BLaER1 treated with 17β-estradiol and CSF1 and Interleukin-3, amounts not matched to agents 10 nM and 100 nM (cell line): ENCODE measurements around the gene SPRY4.
A peak's percentile ranks its signal among the peaks of the same experiment; 100 is the strongest.
"Not testable (repeated sequence)": the region's sequence is repeated elsewhere in the genome, so short reads cannot be mapped to it uniquely, and the experiment has no call there.

Experiments
- H3K27ac ChIP-seq, 11 experiments: shearing (Covaris generic); formaldehyde crosslinking; 2 replicates each; pipeline ENCODE4 v1.8.1; 2022
- H3K27me3 ChIP-seq, 11 experiments: shearing (Covaris generic); formaldehyde crosslinking; 2 replicates each; pipeline ENCODE4 v1.8.1; 2022
- H3K36me3 ChIP-seq, 11 experiments: shearing (Covaris generic); formaldehyde crosslinking; 2 replicates each; pipeline ENCODE4 v1.8.1; 2022
- H3K4me1 ChIP-seq, 10 experiments: shearing (Covaris generic); formaldehyde crosslinking; 2 replicates each; pipeline ENCODE4 v1.8.1; 2022
- H3K4me2 ChIP-seq, 11 experiments: shearing (Covaris generic); formaldehyde crosslinking; 2 replicates each; pipeline ENCODE4 v1.8.1; 2022
- H3K4me3 ChIP-seq, 10 experiments: shearing (Covaris generic); formaldehyde crosslinking; 2 replicates each; pipeline ENCODE4 v1.8.1; 2022
- H3K9ac ChIP-seq, 11 experiments: shearing (Covaris generic); formaldehyde crosslinking; 2 replicates each; pipeline ENCODE4 v1.8.1; 2022
- H3K9me3 ChIP-seq, 11 experiments: shearing (Covaris generic); formaldehyde crosslinking; replicated peaks in 1 of 11; 2 replicates each; pipeline ENCODE4 v1.8.1; 2022
- H4K20me1 ChIP-seq, 11 experiments: shearing (Covaris generic); formaldehyde crosslinking; 2 replicates each; pipeline ENCODE4 v1.8.1; 2022
- Cebpa-rat ChIP-seq, 11 experiments: shearing (Covaris generic); IDR thresholded peaks; 2 replicates each; pipeline ENCODE4 v1.8.1; 2022

Gene SPRY4

DNA sequence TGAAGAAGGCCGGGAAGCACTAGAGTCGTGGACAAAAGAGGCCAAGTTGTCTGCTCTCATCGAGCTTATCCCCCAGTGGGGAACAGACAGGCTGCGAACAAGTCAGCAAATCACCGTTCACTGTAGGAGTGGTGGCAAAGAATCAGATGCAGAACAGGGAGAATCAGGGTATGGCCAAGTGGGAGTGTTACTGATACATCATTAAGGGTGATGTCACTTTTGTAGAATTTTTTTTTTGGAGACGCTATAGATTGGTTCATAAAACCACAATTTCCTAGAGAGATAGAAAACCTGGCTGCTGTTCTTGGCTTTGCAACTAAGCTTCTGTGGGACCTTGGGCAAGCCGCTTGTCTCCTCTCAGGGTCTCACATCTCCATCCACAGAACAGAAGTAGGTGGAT, 21.3 kb downstream of the SPRY4 start:
- Histone ChIP-seq H3K4me1 (peaks cover 8 to 37% (median 20%) of the 10 kb centered on the region in 10 experiments; a peak in 18 of 20 replicates), H4K20me1 (peaks cover 0 to 69% (median 14%) of the 10 kb centered on the region in 11 experiments; a peak in 11 of 22 replicates), H3K27ac (no peak overlapping the region), H3K9me3 (no peaks in the 10 kb centered on the region), H3K4me2 (peak overlapping the region in 9 of 11 experiments; percentile 2 to 67 (median 45); a peak in 16 of 22 replicates), H3K27me3 (no peaks in the 10 kb centered on the region), H3K9ac (no peak overlapping the region), H3K36me3 (peaks cover 0 to 16% (median 15%) of the 10 kb centered on the region in 11 experiments; a peak in 13 of 22 replicates), H3K4me3 (no peak overlapping the region)
- no peak for TF ChIP-seq Cebpa-rat (IDR thresholded peaks at IDR 0.05)

DNA sequence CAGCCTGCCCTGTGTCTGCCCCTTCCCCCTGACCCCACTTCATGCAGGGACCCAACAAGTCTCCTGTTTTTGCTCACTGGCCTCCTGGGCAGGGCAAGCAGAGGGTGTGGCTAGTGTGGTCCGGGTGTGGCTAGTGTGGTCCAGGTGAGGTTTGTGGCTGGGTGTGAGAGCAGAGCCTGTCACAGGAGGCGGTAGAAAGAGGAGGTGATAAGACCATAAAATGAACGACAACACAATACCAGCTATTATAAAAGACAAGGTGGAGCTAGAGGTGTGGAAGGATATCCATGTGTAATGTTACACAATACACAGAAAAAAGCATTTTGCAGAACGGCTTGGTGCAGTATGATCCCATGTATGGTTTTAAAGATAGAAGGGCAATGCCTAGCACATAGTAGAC, 23.3 kb downstream of the SPRY4 start:
- Histone ChIP-seq H4K20me1 (peaks cover 0 to 52% (median 0%) of the 10 kb centered on the region in 11 experiments; a peak in 8 of 22 replicates), H3K9me3 (no peaks in the 10 kb centered on the region), H3K36me3 (no peaks in the 10 kb centered on the region), H3K4me1 (peaks cover 15 to 52% (median 32%) of the 10 kb centered on the region in 10 experiments), H3K4me3 (no peak overlapping the region), H3K9ac (no peak overlapping the region), H3K27me3 (no peaks in the 10 kb centered on the region), H3K4me2 (no peak overlapping the region), H3K27ac (no peak overlapping the region)
- 0 out of 22 replicates have a peak, but pooled peaks of 1 of the 11 experiments have one; percentile 9 for TF ChIP-seq Cebpa-rat (IDR thresholded peaks at IDR 0.05)

DNA sequence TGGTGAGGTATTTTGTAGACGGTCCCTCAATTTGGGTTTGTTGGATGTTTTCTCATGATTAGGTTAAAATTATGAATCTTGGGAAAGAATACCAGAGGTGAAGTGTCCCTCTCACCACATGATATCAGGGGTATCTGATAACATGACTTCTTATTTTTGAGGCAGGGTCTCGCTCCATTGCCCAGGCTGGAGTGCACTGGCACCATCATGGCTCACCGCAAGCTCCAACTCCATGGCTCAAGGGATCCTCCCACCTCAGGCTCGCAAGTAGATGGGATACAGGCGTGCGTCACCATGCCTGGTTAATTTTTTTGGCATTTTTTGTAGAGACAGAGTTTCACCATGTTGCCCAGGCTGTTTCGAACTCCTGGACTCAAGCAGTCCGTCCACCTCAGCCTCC, 24.1 kb downstream of the SPRY4 start:
- no peak overlapping the region for H3K9ac ChIP-seq
- peaks cover 0 to 47% (median 0%) of the 10 kb centered on the region in 11 experiments; a peak in 8 of 22 replicates for H4K20me1 ChIP-seq
- H3K4me2 ChIP-seq = no peak overlapping the region
- H3K4me1 ChIP-seq = peaks cover 24 to 60% (median 40%) of the 10 kb centered on the region in 10 experiments
- H3K4me3 ChIP-seq = no peak overlapping the region
- no peaks in the 10 kb centered on the region for H3K9me3 ChIP-seq
- no peaks in the 10 kb centered on the region for H3K36me3 ChIP-seq
- no peak overlapping the region for H3K27ac ChIP-seq
- TF ChIP-seq Cebpa-rat (IDR thresholded peaks at IDR 0.05) = no peak
- no peaks in the 10 kb centered on the region for H3K27me3 ChIP-seq

DNA sequence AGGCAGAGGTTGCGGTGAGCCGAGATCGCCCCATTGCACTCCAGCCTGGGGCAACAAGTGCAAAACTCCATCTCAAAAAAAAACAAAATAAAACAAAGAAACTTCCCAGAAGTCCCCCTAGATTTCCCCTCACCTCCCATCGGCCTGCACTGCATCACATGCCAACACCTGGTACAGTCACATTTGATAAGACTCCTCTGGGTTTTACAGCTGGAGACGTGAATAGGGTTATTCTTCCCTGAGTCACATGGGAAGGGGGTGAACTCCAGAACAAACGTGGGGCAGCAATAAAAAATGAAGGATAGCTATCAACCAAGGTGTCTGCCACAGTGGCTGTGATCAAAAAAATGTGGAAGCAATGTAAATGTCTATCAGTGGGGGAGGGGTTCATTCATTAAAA, 26.0 kb downstream of the SPRY4 start:
- Histone ChIP-seq H3K4me3 (no peak overlapping the region), H4K20me1 (peaks cover 0 to 31% (median 0%) of the 10 kb centered on the region in 11 experiments; a peak in 5 of 22 replicates), H3K36me3 (no peaks in the 10 kb centered on the region), H3K27me3 (no peaks in the 10 kb centered on the region), H3K27ac (no peak overlapping the region), H3K4me2 (0 out of 22 replicates have a peak overlapping the region, but pooled peaks of 1 of the 11 experiments have one; percentile 6), H3K9ac (no peak overlapping the region), H3K9me3 (no peaks in the 10 kb centered on the region), H3K4me1 (peaks cover 26 to 60% (median 40%) of the 10 kb centered on the region in 10 experiments)
- TF ChIP-seq Cebpa-rat (IDR thresholded peaks at IDR 0.05) = no peak

DNA sequence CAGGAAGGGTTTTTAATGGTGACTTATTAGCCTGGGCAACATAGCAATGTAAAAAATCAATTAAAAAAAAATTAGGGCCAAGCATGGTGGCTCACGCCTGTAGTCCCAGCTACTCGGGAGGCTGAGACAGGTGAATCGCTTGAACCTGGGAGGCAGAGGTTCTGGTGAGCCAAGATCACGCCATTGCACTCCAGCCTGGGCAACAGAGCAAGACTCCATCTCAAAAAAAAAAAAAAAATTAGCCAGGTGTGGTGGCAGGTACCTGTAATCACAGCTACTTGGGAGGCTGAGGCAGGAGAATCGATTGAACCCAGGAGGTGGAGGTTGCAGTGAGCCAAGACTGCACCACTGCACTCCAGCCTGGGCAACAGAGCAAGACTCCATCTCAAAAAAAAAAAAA, 27.0 kb downstream of the SPRY4 start:
- Histone ChIP-seq H3K4me1 (peaks cover 32 to 64% (median 47%) of the 10 kb centered on the region in 10 experiments), H3K4me2 (peak overlapping the region in 7 of 11 experiments; percentile 71 to 91 (median 84); a peak in 11 of 22 replicates), H4K20me1 (peaks cover 0 to 21% (median 0%) of the 10 kb centered on the region in 11 experiments; a peak in 4 of 22 replicates)
- H3K36me3 ChIP-seq, H3K4me3 ChIP-seq, H3K9ac ChIP-seq, H3K27me3 ChIP-seq, H3K9me3 ChIP-seq, H3K27ac ChIP-seq: not testable (repeated sequence)

DNA sequence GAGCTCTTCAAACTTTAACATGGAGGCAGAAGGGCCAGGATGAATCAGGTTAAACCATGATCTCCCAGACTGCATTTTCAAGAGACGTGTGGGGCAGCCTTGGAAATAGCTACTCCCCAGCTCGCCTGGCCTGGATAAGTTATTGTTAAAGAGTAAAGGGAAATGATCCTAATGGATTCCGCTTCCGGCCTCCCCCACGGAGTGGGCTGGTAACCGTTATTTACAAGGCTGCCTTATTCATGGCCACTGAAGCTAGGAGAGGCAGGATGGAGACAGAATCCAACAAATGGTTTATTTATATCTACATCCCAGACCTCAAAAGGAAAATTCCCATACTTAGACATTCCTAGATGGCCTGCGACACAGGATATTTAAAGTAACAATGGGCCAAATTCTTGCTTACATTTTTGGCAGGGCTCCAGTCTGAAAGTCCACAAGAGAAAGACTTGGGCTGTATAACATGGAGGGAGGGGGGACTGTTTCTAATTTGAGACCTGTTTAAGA, 27.9 kb downstream of the SPRY4 start:
- Histone ChIP-seq H3K4me3 (no peak overlapping the region), H3K4me1 (peaks cover 32 to 65% (median 47%) of the 10 kb centered on the region in 10 experiments), H3K9ac (no peak overlapping the region), H3K36me3 (no peaks in the 10 kb centered on the region), H3K27me3 (no peaks in the 10 kb centered on the region), H3K4me2 (peak overlapping the region; percentile 28 to 91 (median 83)), H3K9me3 (no peaks in the 10 kb centered on the region), H4K20me1 (peaks cover 0 to 14% (median 0%) of the 10 kb centered on the region in 11 experiments; a peak in 1 of 22 replicates), H3K27ac (0 out of 22 replicates have a peak overlapping the region, but pooled peaks of 2 of the 11 experiments have one; percentile 52 to 54)
- TF ChIP-seq Cebpa-rat (IDR thresholded peaks at IDR 0.05) = no peak

DNA sequence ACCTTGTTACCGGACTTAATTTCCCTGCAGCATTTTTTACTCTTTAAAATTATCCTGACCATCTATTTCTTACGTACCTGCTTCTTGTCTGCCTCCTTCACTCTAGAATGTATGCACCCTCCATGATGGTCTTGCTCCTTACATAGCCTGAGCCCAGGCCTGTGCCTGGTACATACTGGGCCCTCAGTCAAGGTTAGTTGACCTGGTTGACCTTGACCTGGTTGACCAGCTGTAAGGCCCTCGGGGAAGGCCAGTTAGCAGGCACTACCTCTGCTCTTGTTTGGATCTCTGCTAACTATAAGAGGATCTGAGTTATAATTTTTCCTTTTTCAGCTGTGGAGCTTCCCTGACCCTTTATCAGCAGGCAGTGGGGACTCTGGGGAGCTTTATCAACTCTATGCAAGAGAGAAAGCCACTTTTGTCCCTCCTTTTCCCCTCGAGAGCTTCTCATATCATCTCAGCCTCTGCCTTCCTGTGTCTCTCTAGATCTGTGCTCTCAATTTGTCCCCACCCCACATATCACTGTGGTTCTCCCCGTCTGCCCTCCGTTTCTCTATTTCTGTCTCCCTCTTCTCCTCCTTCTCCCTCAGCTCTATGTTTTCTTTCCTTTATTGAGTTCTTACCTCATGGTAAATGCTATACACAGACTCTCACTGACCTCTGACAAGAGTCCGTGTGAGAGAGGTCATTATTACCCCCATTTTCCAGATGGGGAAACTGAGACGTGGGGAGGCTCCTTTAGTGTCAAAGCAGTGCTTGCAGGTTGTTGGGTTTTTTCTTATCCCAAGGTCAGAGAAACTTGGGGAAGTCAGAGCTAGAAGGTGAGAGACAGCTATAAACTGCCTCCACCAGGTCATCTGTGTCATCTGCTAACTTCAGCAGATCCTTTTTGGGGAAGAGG, 28.6 kb downstream of the SPRY4 start:
- peak overlapping the region in 8 of 11 experiments; percentile 3 to 47 (median 22); a peak in 10 of 22 replicates for H3K9ac ChIP-seq
- no peaks in the 10 kb centered on the region for H3K36me3 ChIP-seq
- H3K4me3 ChIP-seq = peak overlapping the region in 2 of 10 experiments; percentile 5 to 29; a peak in 1 of 20 replicates
- H4K20me1 ChIP-seq = 0 out of 22 replicates have a peak, but pooled peaks cover 0 to 7% (median 0%) of the 10 kb centered on the region in 11 experiments
- no peaks in the 10 kb centered on the region for H3K9me3 ChIP-seq
- no peak for TF ChIP-seq Cebpa-rat (IDR thresholded peaks at IDR 0.05)
- H3K27me3 ChIP-seq = no peaks in the 10 kb centered on the region
- H3K4me2 ChIP-seq = peak overlapping the region; percentile 68 to 91 (median 83)
- H3K4me1 ChIP-seq = peaks cover 32 to 66% (median 47%) of the 10 kb centered on the region in 10 experiments
- H3K27ac ChIP-seq = peak overlapping the region in 8 of 11 experiments; percentile 7 to 54 (median 32); a peak in 12 of 22 replicates

DNA sequence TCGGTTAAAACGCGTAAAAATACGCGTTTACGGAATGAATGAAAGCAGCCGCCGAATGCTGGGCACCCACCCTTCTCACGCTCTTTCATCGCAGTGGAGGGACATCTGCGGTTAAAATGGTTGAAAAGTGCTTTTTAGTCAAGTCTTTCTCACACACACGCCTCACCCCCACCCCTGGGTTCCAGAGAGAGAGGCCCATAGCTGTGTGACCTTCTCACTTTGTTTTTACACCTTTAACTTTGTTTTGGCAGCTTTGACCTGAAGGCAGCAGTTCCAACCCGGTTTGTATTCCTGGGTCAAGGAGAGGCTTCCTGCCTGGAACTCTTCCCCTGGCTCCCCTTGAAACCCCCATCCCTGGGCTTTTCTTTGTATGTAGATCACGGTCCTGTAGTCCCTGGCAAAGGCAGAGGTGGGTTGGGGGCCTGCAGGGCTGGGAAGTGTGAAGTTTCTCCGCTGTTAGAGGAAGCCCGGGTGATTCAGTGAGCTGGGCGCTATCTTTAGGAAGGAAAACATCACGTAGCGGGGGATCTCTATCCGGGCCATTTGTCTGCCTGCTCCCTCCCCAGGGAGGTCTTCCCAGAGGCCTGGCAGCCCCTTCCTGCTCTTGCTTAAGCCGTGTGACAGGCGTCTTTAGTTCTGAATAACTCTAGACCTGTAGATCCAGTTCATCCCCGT, 29.6 kb downstream of the SPRY4 start:
- Histone ChIP-seq H3K4me1 (peaks cover 32 to 76% (median 51%) of the 10 kb centered on the region in 10 experiments), H3K9ac (peak overlapping the region in 8 of 11 experiments; percentile 4 to 47 (median 22); a peak in 10 of 22 replicates), H3K4me2 (peak overlapping the region; percentile 68 to 91 (median 83)), H4K20me1 (0 out of 22 replicates have a peak, but pooled peaks cover 0 to 7% (median 0%) of the 10 kb centered on the region in 11 experiments), H3K27me3 (no peaks in the 10 kb centered on the region), H3K4me3 (peak overlapping the region in 2 of 10 experiments; percentile 5 to 29; a peak in 1 of 20 replicates), H3K27ac (peak overlapping the region in 7 of 11 experiments; percentile 10 to 54 (median 35); a peak in 12 of 22 replicates), H3K9me3 (no peaks in the 10 kb centered on the region), H3K36me3 (no peaks in the 10 kb centered on the region)
- TF ChIP-seq Cebpa-rat (IDR thresholded peaks at IDR 0.05) = no peak
